GM19240 (cell line): ENCODE results near the gene DENND6B.

Source experiments
- DNase-seq: peaks from one replicate; pipeline ENCODE4 v3.0.0; 2011; ENCODE audit warnings: low spot score; ENCODE audit not compliant: insufficient read length

Gene DENND6B

DNA sequence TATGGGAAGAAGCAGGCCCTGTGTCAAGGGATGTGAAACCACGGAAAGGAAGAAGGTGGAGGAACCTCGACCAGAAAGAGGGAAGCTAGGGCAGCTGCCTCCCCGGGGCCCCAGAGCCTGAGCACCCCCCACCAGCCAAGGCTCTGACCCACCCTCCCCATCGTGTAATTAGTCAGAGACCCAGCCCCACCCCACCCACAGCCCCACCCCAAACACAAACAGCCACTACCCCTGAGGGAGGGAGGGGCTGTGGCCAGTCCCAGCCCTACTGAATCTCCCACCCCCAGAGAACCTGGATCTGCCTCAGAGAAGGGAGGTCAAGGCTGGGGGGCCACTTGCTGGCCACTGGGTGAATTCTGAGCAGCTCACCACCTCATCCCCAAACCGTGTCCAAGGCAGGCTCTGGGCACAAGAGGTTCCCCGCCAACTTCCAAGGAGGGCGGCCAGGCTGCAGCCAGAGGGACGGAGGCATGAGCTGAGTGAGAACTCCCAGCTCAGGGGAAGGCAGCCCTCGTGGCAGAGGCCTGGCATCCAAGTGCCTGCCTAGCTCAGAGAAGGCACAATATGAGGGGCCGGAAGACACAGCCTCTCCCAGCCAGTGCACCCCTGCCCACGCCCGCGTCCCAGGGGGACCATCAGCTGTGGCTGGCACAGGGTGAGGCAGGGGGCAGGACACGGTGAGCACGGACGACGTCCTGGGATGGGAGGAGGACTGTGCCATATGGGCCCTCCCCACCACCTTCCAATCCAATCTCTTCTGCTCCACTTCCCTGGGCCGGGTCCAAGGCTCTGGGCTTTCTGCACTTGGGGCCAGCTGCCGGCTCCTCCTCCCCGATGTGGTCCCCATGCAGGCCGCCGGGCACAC is 22.1 kb downstream of the DENND6B start:
- DNase-seq = no peak

DNA sequence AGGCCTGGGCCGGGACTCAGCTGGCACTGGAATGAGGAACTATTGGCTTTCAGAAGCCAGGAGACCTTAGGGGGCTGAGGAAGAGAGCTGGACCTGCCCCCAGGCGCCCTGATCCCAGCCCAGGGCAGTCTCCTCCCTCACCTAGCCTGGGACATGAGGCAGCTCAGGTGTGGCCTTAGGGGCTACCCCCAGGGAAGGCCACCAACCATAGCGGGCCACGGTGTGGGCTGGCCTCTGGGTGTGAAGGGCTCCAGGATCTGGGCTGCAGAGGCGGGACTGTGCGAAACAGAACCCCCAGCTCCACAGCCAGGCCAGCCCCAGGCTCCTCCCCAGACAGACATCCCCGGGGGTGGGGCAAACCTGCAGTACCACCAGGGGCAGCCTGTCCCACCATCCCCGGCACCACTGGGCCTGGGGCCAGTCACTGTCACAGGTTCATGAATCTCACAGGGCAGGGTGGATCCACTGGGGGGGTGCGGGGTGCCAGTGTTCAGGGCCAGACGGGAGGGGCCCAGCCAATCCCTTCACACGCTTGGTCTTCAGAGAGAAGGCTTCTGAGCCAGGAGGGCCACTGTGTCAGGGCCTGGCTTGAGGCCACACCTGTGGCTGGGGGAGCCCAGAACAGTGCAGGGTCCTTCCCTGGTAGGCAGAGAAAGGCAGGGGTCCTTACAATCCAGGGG is 22.8 kb downstream of the DENND6B start:
- no peak for DNase-seq

DNA sequence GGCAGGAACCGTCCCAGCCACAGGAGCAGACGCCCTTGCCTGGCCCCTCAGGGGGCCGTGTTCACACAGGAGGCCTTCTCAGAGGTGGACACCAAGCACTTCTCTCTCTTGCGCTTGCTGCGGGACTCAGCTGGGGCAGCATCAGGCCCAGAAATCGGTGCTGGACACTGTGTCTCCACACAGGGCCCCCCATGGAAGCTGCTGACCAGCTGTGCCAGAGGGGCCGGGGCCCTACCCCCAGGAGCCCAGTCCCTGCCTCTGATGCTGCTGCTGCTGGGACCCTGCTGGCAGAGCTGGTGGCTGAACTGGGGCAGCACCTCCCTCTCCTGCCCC is 23.3 kb downstream of the DENND6B start:
- no peak for DNase-seq

DNA sequence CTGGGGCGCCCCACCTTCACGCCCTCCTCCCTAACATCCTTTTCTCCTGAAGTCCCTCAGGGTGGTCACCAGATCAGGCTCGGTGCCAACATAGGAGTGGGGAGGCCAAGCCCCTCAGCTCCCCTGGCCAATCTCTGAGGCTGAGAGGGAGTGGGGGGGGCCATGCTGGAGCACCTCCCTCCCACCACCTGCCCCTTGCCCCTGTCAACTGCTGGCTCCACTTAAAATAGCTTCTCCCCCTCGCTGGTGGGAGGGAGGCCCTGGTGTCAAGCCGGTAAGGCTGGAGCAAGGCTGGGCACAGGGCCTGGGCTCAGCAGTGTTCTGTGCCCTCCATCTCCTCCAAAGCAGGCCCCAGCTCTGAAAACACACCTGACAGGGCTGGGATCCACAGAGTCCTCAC is 24.2 kb downstream of the DENND6B start:
- DNase-seq = no peak

DNA sequence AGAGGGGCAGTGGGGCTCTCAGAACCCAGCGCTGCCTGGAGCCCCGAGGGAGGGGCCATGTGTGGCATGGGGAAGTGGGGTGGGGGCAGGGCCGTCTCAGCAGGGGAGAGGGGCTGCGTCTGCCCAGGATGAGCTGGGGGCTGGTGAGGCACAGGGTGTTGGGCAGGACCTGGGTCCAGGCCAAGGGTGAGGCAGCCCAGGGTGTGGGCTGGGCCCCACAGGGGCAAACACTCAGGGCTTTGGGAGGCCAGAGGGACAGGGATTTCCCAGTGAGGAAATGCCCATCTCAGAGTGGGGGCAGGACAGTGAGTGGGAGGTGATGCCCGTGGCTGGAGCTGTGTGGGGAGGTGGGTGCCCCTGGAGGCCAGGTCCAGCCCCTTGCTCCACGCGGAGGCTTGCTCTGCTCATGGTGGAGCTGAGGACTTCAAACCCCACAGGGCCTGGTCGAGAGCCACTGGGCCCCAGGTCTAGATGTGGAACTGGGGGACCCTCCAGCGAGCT is 24.7 kb downstream of the DENND6B start:
- DNase-seq = no peak

DNA sequence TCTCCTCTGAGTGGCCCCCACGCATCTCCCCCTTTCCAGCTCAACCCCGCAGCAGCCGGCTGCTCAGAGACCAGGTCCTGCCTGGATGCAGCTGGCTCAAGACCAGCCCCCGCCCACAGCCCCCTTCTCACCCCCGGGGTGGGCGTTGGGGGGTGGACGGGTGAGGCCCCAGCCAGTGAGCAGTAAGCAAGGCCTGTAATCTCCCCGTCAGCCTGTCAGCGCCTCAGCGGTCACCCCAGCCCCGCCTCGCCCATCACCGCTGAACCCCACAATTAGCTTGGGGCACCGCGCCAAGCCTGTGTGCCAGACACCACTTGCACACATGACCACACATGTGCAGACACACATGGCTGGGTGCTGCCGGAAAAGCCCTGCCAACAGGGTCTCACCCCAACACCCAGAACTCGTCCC is 25.2 kb downstream of the DENND6B start:
- no peak for DNase-seq

DNA sequence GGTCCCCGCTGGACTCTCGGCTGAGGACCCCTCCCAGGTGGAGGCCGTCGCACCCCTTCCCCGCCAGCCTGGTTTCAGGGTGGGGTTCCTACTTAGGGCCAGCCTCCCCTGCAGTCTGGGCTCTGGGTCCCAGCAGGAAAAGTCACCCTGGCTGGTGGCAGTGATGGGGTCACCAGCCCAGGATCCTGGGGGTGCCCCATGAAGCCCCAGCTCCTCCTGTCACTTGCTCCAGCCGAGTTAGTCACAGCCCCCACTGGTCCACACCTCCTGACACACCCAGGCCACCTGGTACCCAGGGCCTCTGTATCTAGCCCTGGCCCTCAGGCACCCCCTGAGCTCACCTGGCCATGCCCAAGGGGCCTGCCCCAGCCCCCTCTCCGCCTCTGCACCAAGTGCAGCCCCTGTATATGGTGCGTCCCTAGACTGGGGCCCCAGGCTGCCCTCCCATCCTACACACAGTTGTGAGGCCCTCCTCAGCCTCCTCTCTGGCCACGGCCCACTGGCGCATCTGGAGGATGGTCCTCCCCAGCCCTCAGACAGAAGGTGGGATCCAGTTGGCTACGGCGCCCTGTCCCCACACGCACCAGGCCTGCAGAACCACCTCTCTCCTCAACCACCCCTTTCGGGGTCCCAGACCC is 26.1 kb downstream of the DENND6B start:
- DNase-seq = no peak

DNA sequence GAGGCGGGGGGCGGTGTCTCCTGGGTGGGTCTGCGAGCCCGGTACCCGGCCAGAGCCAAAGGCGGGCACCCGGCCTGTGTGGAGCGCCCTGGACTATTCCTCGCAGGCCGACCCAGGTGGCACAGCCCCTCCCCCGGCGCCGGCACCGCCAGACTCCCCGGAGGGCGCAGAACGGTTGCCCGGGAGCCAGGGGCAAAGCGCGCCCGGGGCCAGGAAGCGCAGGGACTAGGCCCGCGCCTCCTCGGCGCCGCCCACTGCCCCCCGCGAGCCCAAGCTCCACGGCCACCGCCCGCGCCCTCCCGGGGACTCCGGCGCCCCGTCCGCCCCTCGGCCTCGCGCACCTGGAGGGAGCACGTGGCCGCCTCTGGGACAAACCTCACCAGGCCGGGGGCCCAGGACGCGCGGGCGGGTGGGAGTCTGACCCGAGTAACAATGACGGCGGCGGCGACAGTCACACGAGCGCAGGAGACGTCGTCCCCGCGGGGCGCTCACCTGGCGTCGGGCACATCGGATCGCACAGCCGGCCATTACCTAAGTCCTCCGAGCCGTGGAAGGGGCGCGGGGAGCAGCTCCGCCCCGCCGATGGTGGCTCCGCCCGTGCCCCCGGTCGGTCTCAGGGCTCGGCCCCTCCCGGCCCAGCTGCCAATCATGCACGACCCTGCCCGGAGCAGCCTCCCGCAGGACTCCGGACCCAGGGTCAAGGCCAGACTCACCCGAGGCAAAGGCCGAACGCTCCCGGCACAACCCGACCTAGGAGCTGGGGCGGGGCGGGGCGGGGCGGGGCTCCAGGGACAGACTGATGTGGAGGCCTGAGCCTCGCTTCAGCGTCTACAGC is 26.8 kb downstream of the DENND6B start:
- DNase-seq = no peak

DNA sequence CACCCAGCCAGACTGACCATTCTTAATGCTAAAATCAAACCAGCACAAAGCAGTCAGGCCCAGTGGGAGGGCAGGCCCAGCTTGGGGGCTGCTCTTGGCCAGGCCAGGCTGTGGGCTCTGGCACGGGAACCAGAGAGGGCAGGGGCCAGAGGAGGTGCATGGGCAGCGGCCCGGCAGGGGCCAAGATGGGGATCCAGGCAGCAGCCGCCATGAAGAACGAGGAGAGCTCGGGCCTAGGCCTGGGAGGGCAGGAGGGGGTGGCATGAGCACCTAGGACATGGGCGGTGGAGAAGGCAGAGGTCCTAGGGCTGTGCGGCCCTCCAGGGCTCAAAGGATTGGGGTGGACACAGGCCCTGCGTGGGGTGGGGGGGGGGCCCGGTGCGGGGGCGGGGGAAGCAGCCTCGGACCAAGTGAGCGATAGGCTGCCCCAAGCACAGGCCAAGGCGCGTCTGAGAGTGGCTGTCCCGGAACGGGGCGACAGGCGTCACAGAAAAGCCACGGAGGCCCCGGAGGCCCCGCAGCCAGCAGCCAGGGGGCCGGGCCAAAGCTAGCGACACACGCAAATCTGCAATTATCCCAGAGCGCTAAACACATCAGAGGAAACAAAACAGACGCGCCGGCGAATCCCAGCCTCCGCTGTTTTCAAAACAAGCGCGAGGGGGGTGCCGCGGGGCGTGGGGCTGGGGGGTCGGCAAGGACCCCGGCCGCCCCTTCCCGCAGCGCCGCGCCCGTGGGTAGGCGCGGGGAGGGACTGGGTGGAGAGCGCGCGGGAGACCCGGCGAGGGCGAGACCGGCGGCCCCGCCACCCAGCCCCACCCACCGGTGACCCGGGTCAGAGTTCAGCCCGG is 27.7 kb downstream of the DENND6B start:
- no peak for DNase-seq

DNA sequence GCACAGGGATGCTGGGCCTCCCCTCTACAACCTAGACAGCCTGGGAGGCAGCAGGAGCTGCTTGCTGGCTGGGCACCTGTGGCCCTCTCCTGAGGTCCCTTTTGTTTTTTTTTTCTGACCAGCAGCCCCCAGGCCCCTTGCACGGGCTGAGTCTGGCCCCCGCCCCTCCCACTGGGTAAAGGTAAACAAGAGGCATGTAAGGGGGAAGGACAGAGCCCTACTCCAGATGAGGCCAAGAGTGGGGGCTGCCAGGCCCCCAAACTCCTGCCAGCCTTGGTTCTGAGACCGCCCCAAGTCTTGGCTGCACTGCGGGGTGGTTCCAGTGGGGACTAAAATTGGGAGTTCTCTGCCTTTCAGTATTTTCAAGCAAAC is 28.6 kb downstream of the DENND6B start:
- DNase-seq = no peak

DNA sequence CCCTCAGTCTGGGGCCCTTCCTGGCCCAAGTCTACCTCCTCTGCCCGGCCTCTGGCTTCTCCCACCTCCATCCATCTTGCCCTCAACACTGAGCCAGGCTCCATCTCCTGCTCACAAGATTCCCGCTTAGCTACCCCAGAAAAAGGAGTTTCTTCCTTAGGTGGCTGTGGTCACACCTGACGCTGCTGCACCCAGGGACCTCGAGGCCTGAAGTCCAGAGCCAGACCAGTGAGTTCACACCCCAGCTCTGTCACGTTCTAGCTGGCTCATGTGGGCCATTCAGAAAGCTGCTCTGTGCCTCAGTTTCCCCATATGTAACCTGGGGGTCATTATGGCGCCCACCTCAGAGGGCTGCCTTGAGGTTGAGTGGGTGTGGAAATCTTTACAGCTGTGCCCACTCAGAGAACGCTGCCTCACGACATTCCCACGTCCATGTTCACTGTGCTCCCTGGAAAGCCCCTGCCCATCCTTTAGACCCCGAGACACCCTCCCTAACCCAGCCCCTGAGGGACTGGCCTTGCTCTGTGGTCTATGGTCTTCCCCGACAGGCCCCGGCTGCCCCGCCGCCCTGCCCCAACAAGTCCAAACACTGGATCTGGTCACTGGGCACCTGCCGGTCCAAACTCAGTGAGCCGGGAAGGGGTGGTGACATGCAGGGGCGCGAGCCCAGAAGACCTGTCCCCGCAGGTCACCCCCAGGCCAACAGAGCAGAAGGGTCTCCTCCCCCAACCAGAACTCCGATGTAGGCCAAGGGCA is 29.1 kb downstream of the DENND6B start:
- no peak for DNase-seq

DNA sequence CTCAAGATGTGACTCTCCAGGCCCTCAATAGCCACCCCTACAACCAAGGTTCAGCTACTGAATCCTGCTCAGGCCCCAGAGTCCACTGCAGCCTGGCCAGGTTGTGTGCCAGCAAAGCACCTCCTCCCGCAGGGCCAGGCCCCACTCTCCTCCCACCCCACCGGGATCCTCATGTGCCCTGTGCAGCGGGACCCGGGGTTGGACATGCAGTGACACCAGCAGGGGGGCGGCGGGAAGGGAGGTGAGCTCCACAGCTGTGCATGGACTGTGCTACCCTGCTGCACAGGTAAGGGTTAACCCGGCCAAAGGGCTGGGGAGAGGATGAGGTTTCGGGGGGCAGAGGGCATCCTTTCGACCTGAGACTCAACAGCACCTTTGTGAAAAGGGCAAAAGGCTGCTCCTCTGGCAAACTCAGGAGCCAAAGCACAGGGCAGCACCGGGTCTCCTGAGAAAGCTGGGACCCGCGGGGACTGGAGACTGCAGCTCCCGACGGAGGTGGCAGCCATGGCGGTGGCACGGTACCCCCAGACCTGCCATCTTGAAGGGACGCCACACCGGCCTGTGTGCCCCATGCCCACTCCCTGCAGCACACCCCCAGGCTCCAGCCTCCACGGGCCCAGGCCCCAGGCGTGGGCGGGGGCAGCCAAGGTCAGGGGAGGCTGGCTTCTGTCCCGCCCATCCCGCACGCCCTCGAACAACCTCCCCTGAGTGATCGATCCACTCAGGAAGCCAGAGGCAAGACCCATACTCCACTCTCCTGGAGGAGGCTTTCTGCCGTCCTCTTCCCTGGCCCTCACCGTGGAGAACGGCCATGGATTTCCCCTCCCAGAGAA is 29.9 kb downstream of the DENND6B start:
- no peak for DNase-seq

DNA sequence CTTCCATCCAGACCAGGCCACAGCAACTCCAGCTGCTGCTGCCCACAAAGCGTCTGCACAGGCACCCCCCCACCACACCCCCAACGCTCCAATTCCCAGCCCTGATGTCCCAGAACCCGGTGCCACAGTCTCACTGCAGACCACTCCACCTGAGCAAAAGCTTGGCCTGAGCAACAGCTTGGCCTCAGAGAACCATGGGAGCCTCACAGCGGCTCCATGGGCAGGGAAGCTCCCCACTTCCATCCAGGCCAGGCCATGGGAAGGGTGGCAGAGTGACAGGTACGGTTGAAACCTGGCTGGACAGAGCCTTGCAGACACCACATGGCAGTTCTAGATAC is 32.5 kb downstream of the DENND6B start:
- DNase-seq = no peak

DNA sequence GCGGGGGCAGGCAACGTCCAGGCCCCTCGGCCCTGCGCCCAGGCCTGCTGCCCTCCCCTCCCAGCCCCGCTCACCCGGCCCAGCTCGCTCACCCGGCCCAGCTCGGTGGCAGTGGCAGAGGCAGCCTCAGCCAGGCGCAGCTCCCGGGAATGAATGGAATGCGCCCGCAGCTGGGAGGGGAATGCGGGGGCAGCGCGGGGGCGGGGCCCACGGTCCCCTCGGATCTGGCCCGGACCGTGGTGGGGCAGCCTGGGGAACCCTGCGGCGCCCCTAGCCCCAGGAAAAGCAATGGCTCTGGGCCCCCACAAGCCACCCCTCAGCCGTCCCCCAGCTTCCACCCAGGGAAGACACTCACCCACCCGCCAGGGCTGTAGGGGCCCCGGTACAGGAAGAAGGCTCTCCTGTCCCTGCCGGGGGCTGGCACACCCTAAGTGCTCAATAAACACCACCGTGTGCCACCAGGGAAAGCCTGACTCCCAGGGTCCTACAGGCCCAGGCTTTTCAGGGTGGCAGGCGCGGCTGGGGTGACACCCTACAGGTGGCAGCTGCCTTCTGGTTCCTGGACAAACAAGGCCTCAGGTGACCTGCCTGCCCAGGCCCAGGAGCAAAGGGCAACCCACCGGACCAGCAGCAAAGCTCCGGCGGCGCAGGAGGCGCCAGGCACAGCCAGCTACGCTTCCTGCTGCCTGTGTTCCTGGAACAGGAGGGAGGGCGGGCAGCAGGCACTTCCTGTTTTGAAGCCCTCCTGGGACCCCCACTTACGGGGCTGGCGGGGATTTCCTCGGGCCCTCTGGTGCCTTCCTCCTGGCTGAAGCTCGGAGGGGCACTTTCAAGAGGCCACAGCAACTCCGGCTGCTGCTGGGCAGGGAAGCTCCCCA is 33.1 kb downstream of the DENND6B start:
- DNase-seq = no peak

DNA sequence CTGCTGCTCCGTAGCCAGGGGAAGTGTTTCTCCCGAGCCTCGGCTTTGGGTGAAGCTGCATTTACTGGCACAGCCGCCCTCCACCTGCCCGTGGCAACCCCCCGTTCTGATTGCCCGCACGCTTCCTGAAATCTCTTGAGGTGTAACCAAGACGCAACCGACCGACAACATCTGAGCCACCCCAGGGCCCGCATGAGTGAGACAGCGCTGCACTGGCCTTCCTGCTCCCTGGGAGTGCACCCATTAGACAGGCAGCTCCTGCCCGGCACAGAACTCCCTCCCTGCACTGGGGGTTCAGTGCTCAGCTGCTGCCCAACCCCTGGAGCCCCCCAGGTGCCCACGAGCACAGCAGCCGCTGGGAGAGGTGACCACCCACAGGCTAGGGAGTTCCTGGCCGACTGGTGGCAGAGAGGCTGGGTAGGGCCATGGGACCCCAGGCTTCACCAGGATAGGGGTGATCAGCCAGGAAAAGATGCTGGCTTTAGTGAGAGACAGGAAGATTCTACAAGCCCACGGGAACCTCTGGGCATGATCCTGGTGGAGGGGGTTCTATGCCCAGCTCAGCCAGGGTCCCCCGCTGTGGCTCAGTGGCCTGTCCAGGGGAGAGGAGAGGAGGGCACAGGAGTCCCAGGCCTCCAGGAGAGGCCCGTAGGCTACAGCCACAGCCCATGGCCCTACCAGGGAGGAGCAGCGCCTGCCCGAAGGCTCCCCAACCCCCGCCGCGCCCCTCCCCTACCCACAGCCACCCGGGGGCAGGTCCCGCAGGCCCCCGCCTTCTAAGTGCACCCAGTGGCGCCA is 34.0 kb downstream of the DENND6B start:
- DNase-seq = no peak

DNA sequence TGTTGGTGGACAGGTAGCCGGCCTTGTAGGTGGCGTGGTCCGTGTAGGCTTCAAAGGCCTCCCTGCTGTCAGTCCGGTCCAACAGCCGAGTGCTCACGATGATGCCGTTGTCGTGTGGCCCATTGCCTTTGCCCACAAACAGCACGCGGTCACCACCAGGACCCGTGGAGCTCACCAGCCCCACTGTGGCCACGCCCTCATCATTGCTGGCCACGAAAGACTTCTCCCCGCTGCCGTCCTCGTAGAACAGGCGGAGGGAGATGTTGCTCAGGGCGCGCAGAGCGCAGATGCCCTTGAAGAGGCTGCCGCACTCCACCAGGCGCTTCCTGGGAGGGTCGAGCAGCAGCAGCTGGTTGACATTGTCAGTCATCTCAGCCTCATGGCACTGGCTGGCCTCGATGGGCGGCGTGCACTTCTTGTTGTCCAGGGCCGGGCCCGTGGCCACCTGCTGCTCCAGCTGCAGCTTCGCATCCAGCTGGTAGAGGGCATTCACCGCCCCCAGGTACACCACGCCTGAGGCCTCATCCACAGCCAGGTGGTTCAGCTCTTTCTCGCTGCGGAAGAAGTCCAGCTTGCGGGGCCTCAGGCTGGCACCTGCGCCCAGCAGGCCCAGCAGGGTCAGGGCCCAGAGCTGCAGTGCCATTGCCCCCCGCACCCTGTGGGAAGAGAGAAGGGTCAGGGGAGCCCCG is 36.7 kb downstream of the DENND6B start:
- DNase-seq = no peak
